ENCODE data around the gene PAAF1.

Gene PAAF1

GRCh38 chr11:73972620-73973449 is 96.0 kb downstream of the PAAF1 start:
- no peak for DNase-seq (ENCODE audit: low read depth)

- no peak for DNase-seq (ENCODE audit: low read depth)
These were observed 98.0 kb downstream of the PAAF1 start for GRCh38 chr11:73974604-73975478.

- no peak for DNase-seq (ENCODE audit: low read depth)
These were observed 98.6 kb downstream of the PAAF1 start for GRCh38 chr11:73975479-73975757.

GRCh38 chr11:73976451-73977151 is 99.8 kb downstream of the PAAF1 start:
- DNase-seq (ENCODE audit: low read depth) = no peak

- no peak for DNase-seq (ENCODE audit: low read depth)
These were observed 101.2 kb downstream of the PAAF1 start for GRCh38 chr11:73977856-73978519.

- no peak for DNase-seq (ENCODE audit: low read depth)
These were observed 101.8 kb downstream of the PAAF1 start for GRCh38 chr11:73978576-73979086.

GRCh38 chr11:73980001-73980961 is 103.5 kb downstream of the PAAF1 start:
- no peak for DNase-seq (ENCODE audit: low read depth)

Measured in fibroblast of the conjunctiva (primary cell).